Dedifferentiated amniotic fluid mesenchymal stem cell (primary cell): ENCODE data around the gene CWC25.

ENCODE experiments used
- DNase-seq: peaks from one replicate; pipeline ENCODE4 v3.0.0-alpha.2; 2016; ENCODE audit errors: extremely low spot score

The CWC25 gene

GRCh38 chr17:38786372-38786771, 38.7 kb downstream of the CWC25 start:
- no peak for DNase-seq

- peak; percentile 9 for DNase-seq
Measured at GRCh38 chr17:38783227-38783626, 41.9 kb downstream of the CWC25 start.

GRCh38 chr17:38779965-38780752, 45.0 kb downstream of the CWC25 start:
- DNase-seq: no peak

GRCh38 chr17:38777641-38778250, 47.4 kb downstream of the CWC25 start:
- no peak for DNase-seq

- no peak for DNase-seq
Measured at GRCh38 chr17:38773258-38773657, 51.9 kb downstream of the CWC25 start.

- no peak for DNase-seq
Measured at GRCh38 chr17:38768417-38768816, 56.7 kb downstream of the CWC25 start.

GRCh38 chr17:38766341-38766740, 58.8 kb downstream of the CWC25 start:
- no peak for DNase-seq

GRCh38 chr17:38762231-38762630, 62.9 kb downstream of the CWC25 start:
- DNase-seq: no peak

GRCh38 chr17:38761612-38762011, 63.5 kb downstream of the CWC25 start:
- no peak for DNase-seq

GRCh38 chr17:38753071-38753506, 72.0 kb downstream of the CWC25 start:
- DNase-seq: no peak

GRCh38 chr17:38752308-38753070, 72.6 kb downstream of the CWC25 start, which contains the start of gene PSMB3:
TSS of gene PSMB3 (plus strand) at chr17:38752741. CDS start at chr17:38752827, 86 bp downstream.
- peak; percentile 100 for DNase-seq

GRCh38 chr17:38751808-38752307, 73.3 kb downstream of the CWC25 start:
- peak; percentile 89 for DNase-seq

- DNase-seq: no peak
Measured at GRCh38 chr17:38751144-38751807, 73.8 kb downstream of the CWC25 start.
